Common myeloid progenitor, CD34-positive (primary cell): ENCODE measurements around the gene C1QTNF1.
A peak's percentile ranks its signal among the peaks of the same experiment; 100 is the strongest.

ENCODE experiments used
- CTCF ChIA-PET: fragments of 350-600 bp; sonication (Branson Sonifier 250); formaldehyde crosslinking; loops from one replicate; lab custom pipeline; 2021; ENCODE audit warnings: antibody characterized with exemption; lab: Charles Lee
- POLR2A ChIA-PET: fragments of 350-600 bp; sonication (Branson Sonifier 250); formaldehyde crosslinking; loops from one replicate; lab custom pipeline; 2021; ENCODE audit warnings: antibody characterized with exemption; lab: Charles Lee
- DNase-seq, 3 donors: peaks; one replicate each; pipeline versions ENCODE4 v3.0.0 to v3.0.0-alpha.2; 2013
- H3K27ac ChIP-seq, 2 experiments: 1 replicate in 1 of 2; 2 replicates in 1 of 2; pipeline ENCODE4 v1.7.0; 2013; ENCODE audit warnings: inconsistent platforms in 2 of 2, low read length in 2 of 2, mild to moderate bottlenecking in 2 of 2, low read depth in 1 of 2, moderate library complexity in 1 of 2; ENCODE audit not compliant: severe bottlenecking in 2 of 2, insufficient read depth in 1 of 2, poor library complexity in 1 of 2
- H3K27me3 ChIP-seq, 5 experiments: replicated peaks in 2 of 5; 1 replicate in 3 of 5; 2 replicates in 2 of 5; pipeline versions ENCODE4 v1.6.1 to v1.7.0; 2013; ENCODE audit warnings: low read length in 4 of 5, mild to moderate bottlenecking in 2 of 5, moderate library complexity in 2 of 5, inconsistent platforms in 1 of 5; ENCODE audit not compliant: insufficient read depth in 5 of 5, control insufficient read depth in 4 of 5
- H3K36me3 ChIP-seq, 4 experiments: 1 replicate in 2 of 4; 2 replicates in 2 of 4; pipeline versions ENCODE4 v1.6.1 to v1.7.0; 2013; ENCODE audit warnings: low read length in 3 of 4, control low read depth in 1 of 4, mild to moderate bottlenecking in 1 of 4; ENCODE audit not compliant: control insufficient read depth in 4 of 4, insufficient read depth in 4 of 4
- H3K4me1 ChIP-seq, 4 experiments: 1 replicate in 3 of 4; 2 replicates in 1 of 4; pipeline versions ENCODE4 v1.6.1 to v1.7.1; 2013; ENCODE audit warnings: low read length in 3 of 4, mild to moderate bottlenecking in 3 of 4, control low read depth in 1 of 4, inconsistent platforms in 1 of 4, moderate library complexity in 1 of 4; ENCODE audit not compliant: control insufficient read depth in 4 of 4, insufficient read depth in 4 of 4; ENCODE audit errors: control extremely low read depth in 1 of 4
- H3K4me3 ChIP-seq, 7 experiments: 1 replicate in 4 of 7; 2 replicates in 3 of 7; pipeline versions ENCODE4 v1.5.1 to v1.7.0; 2013; ENCODE audit warnings: mild to moderate bottlenecking in 7 of 7, low read length in 6 of 7, moderate library complexity in 6 of 7, inconsistent platforms in 2 of 7, low read depth in 2 of 7, control low read depth in 1 of 7; ENCODE audit not compliant: insufficient read depth in 4 of 7, control insufficient read depth in 1 of 7; ENCODE audit errors: extremely low read depth in 1 of 7
- H3K9me3 ChIP-seq, 5 experiments: 1 replicate in 4 of 5; 2 replicates in 1 of 5; pipeline versions ENCODE4 v1.6.1 to v1.7.1; 2013; ENCODE audit warnings: low read length in 4 of 5, mild to moderate bottlenecking in 2 of 5, inconsistent platforms in 1 of 5, low read depth in 1 of 5, moderate library complexity in 1 of 5; ENCODE audit not compliant: control insufficient read depth in 4 of 5, insufficient read depth in 2 of 5; ENCODE audit errors: control extremely low read depth in 1 of 5
- WGBS: methylation state at CpG from one replicate; pipeline ENCODE4 v1.1.5; 2013; ENCODE audit not compliant: insufficient coverage; 5-methylcytosine and 5-hydroxymethylcytosine counted together

The C1QTNF1 gene

GRCh38 chr17:79043191-79043930 lies 19.4 kb downstream of the C1QTNF1 start:
- Histone ChIP-seq H3K4me1 (no peaks in the 10 kb centered on the region), H3K9me3 (no peaks in the 10 kb centered on the region), H3K27ac (no peak overlapping the region), H3K36me3 (no peaks in the 10 kb centered on the region), H3K27me3 (peaks cover 0 to 2% (median 0%) of the 10 kb centered on the region in 5 experiments), H3K4me3 (no peak overlapping the region)
- ChIA-PET POLR2A (no interaction called here), CTCF (interaction anchor here (0.9 to 3.3 kb wide), 10 partner anchors 9 to 349 kb away, joined by 3 to 41 read pairs (median 10); partner anchors contain the start of gene ENGASE)
- 87% methylated on average over 9 of the region's 10 CpGs for WGBS
- DNase-seq, result no peak

DNA sequence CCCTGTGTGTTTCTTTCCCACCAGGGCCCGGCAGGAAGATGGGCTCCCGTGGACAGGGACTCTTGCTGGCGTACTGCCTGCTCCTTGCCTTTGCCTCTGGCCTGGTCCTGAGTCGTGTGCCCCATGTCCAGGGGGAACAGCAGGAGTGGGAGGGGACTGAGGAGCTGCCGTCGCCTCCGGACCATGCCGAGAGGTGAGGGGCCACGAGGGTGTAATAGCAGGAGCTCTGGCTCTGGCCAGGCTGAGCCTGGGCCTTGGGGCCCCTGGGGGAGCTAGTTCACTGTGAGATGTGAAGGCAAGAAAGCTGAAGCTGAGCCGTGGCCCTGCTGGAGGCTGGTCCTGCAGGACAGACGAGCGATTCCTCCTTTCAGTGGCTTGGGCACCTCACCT lies 20.0 kb downstream of the C1QTNF1 start:
- ChIA-PET CTCF (interaction anchor here (0.7 to 3.3 kb wide), 12 partner anchors 10 to 349 kb away, joined by 3 to 41 read pairs (median 10); partner anchors contain the start of gene ENGASE), POLR2A (no interaction called here)
- H3K4me3 ChIP-seq, result no peak overlapping the region

DNA sequence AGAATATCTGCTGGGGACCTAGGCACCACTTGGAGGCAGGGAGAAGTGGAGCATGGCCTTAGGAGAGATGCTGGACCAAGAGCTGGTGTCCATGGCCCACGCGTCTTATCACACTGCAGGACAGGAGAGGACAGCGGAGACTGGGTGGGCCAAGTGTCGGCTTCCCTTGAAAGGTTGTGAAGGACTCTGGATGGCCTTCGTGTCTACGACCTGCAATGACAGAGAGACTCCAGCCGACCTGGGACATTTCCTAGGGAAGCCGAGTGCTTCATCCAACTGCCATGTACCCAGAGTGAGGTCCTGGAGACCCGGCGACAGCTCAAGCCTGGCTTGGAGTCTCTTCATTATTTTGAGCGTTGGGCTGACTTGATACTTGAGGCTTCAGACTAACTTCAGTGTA lies 20.5 kb downstream of the C1QTNF1 start:
- H3K36me3 ChIP-seq, result no peaks in the 10 kb centered on the region
- peaks cover 0 to 2% (median 0%) of the 10 kb centered on the region in 5 experiments for H3K27me3 ChIP-seq
- POLR2A ChIA-PET, result no interaction called here
- H3K27ac ChIP-seq, result no peak overlapping the region
- H3K4me1 ChIP-seq, result no peaks in the 10 kb centered on the region
- 96% methylated on average over 11 of the region's 11 CpGs for WGBS
- no peak overlapping the region for H3K4me3 ChIP-seq
- CTCF ChIA-PET, result interaction anchor here (0.7 to 3.3 kb wide), 14 partner anchors 10 to 666 kb away, joined by 3 to 41 read pairs (median 4); partner anchors contain the start of gene ENGASE
- H3K9me3 ChIP-seq, result no peaks in the 10 kb centered on the region
- no peak for DNase-seq

More for the DNA sequence above, 20.0 kb downstream of the C1QTNF1 start:
- Histone ChIP-seq H3K27ac (no peak overlapping the region), H3K27me3 (peaks cover 0 to 2% (median 0%) of the 10 kb centered on the region in 5 experiments), H3K4me1 (no peaks in the 10 kb centered on the region), H3K9me3 (no peaks in the 10 kb centered on the region), H3K36me3 (no peaks in the 10 kb centered on the region)
- no peak for DNase-seq
- 73% methylated on average over 12 of the region's 12 CpGs for WGBS

DNA sequence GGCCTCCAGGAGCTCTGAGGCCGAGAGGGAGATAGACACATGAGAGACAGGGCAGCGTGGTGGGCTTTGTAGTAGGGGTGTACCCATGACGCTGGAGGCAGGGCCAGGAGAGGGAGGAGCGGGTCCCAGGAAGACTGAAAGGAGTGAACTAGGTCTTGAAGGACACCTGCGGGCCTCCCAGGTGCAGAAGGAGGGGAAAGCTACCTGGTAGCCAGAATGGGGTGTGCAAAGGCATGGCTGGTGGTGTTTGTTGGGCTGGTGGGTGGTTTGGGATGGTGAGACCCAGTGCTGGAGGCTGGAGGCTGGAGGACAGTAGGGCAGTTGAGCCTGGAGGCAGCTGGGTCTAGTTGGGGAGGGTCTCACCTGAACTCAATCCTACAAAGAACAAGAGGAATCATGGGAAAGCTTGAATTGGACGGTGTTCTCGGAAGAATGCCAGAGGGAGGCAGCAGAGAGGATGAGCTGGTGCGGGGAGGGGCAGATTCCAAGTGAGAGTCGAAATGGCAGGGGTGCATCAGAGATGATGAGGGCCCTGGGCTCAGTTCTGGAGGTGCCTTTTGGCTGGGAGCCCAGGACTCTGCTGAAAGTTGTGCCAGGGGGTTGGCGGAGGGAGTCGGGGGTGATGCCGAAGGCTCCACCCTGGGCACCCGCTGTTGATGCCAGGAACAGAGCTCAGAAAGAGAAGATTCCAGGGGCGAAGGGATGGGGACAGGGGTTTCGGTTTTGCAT lies 21.2 kb downstream of the C1QTNF1 start:
- Histone ChIP-seq H3K27me3 (peaks cover 0 to 2% (median 0%) of the 10 kb centered on the region in 5 experiments), H3K4me1 (no peaks in the 10 kb centered on the region), H3K27ac (no peak overlapping the region), H3K9me3 (no peaks in the 10 kb centered on the region), H3K36me3 (no peaks in the 10 kb centered on the region), H3K4me3 (no peak overlapping the region)
- 91% methylated on average over 14 of the region's 15 CpGs for WGBS
- no peak for DNase-seq
- POLR2A ChIA-PET, result no interaction called here
- CTCF ChIA-PET, result interaction anchor here (0.7 to 3.3 kb wide), 24 partner anchors 11 to 665 kb away, joined by 3 to 41 read pairs (median 4); partner anchors contain the start of gene ENGASE

DNA sequence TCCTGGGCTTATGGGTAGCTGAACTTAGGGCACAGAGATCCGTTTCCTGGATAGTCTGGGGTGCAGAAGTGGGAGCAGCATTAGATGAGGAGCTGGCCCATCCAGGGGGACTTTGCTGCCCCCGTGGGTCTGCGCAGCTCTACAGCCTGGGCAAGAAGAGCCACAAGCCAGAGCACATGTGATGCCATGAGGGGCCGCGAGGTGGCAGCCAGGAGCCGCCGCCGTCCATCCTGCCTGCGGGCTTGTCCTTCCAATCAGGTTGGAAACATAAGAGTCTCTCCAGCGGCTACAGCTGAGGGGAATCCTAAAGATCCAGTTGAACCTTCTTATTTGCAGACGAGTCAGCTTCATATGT lies 21.9 kb downstream of the C1QTNF1 start:
- H3K27ac ChIP-seq, result no peak overlapping the region
- POLR2A ChIA-PET, result no interaction called here
- no peaks in the 10 kb centered on the region for H3K36me3 ChIP-seq

DNA sequence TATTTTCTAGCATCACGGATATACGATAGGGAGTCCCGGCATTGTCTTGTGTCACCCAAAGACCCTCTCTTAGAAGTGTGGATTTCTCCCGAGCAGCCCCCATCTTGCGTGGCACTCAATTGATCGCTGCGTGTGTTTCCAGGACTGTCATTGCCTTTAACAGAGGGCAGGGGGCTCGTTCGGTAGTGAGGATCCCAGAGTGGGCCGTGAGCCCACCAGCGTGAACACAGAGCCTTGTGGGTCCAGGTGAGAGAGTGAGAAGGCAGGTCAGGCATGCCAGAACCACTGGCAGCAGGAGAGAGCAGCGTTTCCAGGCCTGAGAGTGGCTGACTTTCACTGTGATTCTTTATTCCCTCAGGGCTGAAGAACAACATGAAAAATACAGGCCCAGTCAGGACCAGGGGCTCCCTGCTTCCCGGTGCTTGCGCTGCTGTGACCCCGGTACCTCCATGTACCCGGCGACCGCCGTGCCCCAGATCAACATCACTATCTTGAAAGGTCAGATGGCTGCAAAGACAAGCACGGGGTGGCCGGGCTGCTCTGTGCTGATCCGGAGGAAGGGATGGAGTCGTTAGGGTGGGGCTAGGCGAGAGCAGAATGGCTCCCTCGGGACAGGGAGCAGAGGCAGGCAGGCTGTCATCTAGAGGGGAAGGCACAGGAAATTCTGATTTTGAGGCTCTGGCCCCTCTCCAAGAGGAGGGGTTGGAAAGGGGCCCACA lies 22.4 kb downstream of the C1QTNF1 start:
- H3K4me3 ChIP-seq, result no peak overlapping the region
- DNase-seq, result no peak
- ChIA-PET POLR2A (no interaction called here), CTCF (interaction anchor here (0.9 to 3.3 kb wide), 13 partner anchors 12 to 346 kb away, joined by 3 to 41 read pairs (median 7); no protein-coding TSS in a partner anchor)
- no peaks in the 10 kb centered on the region for H3K4me1 ChIP-seq
- peaks cover 0 to 2% (median 0%) of the 10 kb centered on the region in 5 experiments for H3K27me3 ChIP-seq
- no peaks in the 10 kb centered on the region for H3K9me3 ChIP-seq
- 82% methylated on average over 23 of the region's 25 CpGs for WGBS
- H3K36me3 ChIP-seq, result no peaks in the 10 kb centered on the region
- no peak overlapping the region for H3K27ac ChIP-seq

More for the DNA sequence above, 21.9 kb downstream of the C1QTNF1 start:
- 2% methylated on average over 11 of the region's 11 CpGs for WGBS
- no peaks in the 10 kb centered on the region for H3K4me1 ChIP-seq
- peaks cover 0 to 2% (median 0%) of the 10 kb centered on the region in 5 experiments for H3K27me3 ChIP-seq
- peak; percentile 59 to 73 (median 70) for DNase-seq
- H3K9me3 ChIP-seq, result no peaks in the 10 kb centered on the region
- no peak overlapping the region for H3K4me3 ChIP-seq
- CTCF ChIA-PET, result interaction anchor here (0.7 to 3.3 kb wide), 22 partner anchors 12 to 665 kb away, joined by 3 to 41 read pairs (median 4); no protein-coding TSS in a partner anchor
